Mesothelial cell of epicardium (in vitro differentiated cells): Measurements from ENCODE around the gene VPS26C. TPM values are rescaled to one million over a fixed set of nuclear protein-coding genes. Genes with fewer than 3 reads are reported as not detected.

Experiments used
- DNase-seq, 2 experiments: peaks; one replicate each; pipeline ENCODE4 v3.0.0; 2021; ENCODE audit warnings: low spot score in 2 of 2; ENCODE audit not compliant: unreplicated experiment in 2 of 2
- H3K27ac Mint-ChIP-seq: 2 replicates; pipeline ENCODE4 v1.8.0; 2021; ENCODE audit warnings: mixed read lengths
- H3K27me3 Mint-ChIP-seq: 2 replicates; pipeline ENCODE4 v1.8.0; 2021; ENCODE audit warnings: low read depth, mixed read lengths
- H3K36me3 Mint-ChIP-seq: 2 replicates; pipeline ENCODE4 v1.8.0; 2021; ENCODE audit warnings: mixed read lengths
- H3K4me1 Mint-ChIP-seq: 2 replicates; pipeline ENCODE4 v1.8.0; 2021; ENCODE audit warnings: mixed read lengths
- H3K4me3 Mint-ChIP-seq: 2 replicates; pipeline ENCODE4 v1.8.0; 2021; ENCODE audit warnings: mild to moderate bottlenecking, moderate library complexity, mixed read lengths
- H3K9me3 Mint-ChIP-seq: 2 replicates; pipeline ENCODE4 v1.8.0; 2021; ENCODE audit warnings: mixed read lengths
- CTCF ChIP-seq: fragments of 200-600 bp; sonication (generic); IDR thresholded peaks from one replicate; pipeline ENCODE4 v1.5.0; 2021; ENCODE audit warnings: antibody characterized with exemption; ENCODE audit not compliant: unreplicated experiment
- total RNA-seq: library from RNA; stranded (reverse); gene quantifications from 3 replicates; pipeline ENCODE4 v1.2.1, GENCODE V29; 2021

Gene VPS26C
- total RNA-seq, 1 donor from 2014 or later = 45.0 TPM

GRCh38 chr21:37181059-37181458 lies 86.1 kb downstream of the VPS26C start:
- no peaks in the 10 kb centered on the region for H3K27me3 Mint-ChIP-seq
- no peak overlapping the region for H3K4me3 Mint-ChIP-seq
- H3K9me3 Mint-ChIP-seq = peaks cover 5% of the 10 kb centered on the region
- DNase-seq = no peak
- H3K4me1 Mint-ChIP-seq = peaks cover 9% of the 10 kb centered on the region
- no peak for TF ChIP-seq CTCF
- H3K36me3 Mint-ChIP-seq = peaks cover 44% of the 10 kb centered on the region
- H3K27ac Mint-ChIP-seq = no peak overlapping the region

GRCh38 chr21:37176716-37177115 lies 90.4 kb downstream of the VPS26C start:
- Mint-ChIP-seq H3K9me3 (peaks cover 5% of the 10 kb centered on the region), H3K4me3 (no peak overlapping the region), H3K36me3 (peaks cover 36% of the 10 kb centered on the region), H3K4me1 (peaks cover 9% of the 10 kb centered on the region), H3K27me3 (no peaks in the 10 kb centered on the region), H3K27ac (peak overlapping the region; percentile 7)
- TF ChIP-seq CTCF = no peak
- DNase-seq = no peak

Other genes with a start within 250 kb of the VPS26C start
- 11.0 to 13.9 TPM (median 13.7 TPM) in 3 replicates for gene PIGP, start 194.3 kb downstream of the VPS26C start, total RNA-seq
- gene TTC3, start 194.1 kb downstream of the VPS26C start, total RNA-seq = 280 to 286 TPM (median 285 TPM) in 3 replicates
- 77.2 to 79.7 TPM (median 78.7 TPM) in 3 replicates for gene DYRK1A, start 99.4 kb upstream of the VPS26C start, total RNA-seq